ENCODE measurements around the gene PTPRF. TPM values are rescaled to one million over a fixed set of nuclear protein-coding genes. Genes with fewer than 3 reads are reported as not detected.

PTPRF gene
- polyA plus RNA-seq, 3 donors = not detected

GRCh38 chr1:43584204-43584603 is 53.5 kb downstream of the PTPRF start:
- H3K4me3 ChIP-seq (replicated peaks in 1 of 3; ENCODE audit: low read depth in 2 of 3, low read length in 3 of 3) = no peak overlapping the region
- Mint-ChIP-seq H3K9me3 (no peaks in the 10 kb centered on the region), H3K4me3 (no peak overlapping the region), H3K27ac (no peak overlapping the region), H3K27me3 (ENCODE audit: low read depth in 3 of 3) (no peaks in the 10 kb centered on the region), H3K4me1 (no peaks in the 10 kb centered on the region), H3K36me3 (no peaks in the 10 kb centered on the region)
- TF ChIP-seq, protein P1, sequence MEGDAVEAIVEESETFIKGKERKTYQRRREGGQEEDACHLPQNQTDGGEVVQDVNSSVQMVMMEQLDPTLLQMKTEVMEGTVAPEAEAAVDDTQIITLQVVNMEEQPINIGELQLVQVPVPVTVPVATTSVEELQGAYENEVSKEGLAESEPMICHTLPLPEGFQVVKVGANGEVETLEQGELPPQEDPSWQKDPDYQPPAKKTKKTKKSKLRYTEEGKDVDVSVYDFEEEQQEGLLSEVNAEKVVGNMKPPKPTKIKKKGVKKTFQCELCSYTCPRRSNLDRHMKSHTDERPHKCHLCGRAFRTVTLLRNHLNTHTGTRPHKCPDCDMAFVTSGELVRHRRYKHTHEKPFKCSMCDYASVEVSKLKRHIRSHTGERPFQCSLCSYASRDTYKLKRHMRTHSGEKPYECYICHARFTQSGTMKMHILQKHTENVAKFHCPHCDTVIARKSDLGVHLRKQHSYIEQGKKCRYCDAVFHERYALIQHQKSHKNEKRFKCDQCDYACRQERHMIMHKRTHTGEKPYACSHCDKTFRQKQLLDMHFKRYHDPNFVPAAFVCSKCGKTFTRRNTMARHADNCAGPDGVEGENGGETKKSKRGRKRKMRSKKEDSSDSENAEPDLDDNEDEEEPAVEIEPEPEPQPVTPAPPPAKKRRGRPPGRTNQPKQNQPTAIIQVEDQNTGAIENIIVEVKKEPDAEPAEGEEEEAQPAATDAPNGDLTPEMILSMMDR (IDR thresholded peaks at IDR 0.05) = no peak
- H3K4me1 ChIP-seq (ENCODE audit: control insufficient read depth in 1 of 2, insufficient read depth in 2 of 2, low read length in 2 of 2) = no peaks in the 10 kb centered on the region
- H3K79me2 ChIP-seq (ENCODE audit: insufficient read depth, low read length) = no peaks in the 10 kb centered on the region
- H3K9me3 ChIP-seq (replicated peaks in 1 of 2; ENCODE audit: control insufficient read depth in 1 of 2, insufficient read depth in 1 of 2, low read length in 2 of 2) = no peaks in the 10 kb centered on the region
- H2AFZ ChIP-seq (ENCODE audit: insufficient read depth, low read depth, low read length, poor library complexity, severe bottlenecking) = no peak overlapping the region
- WGBS (ENCODE audit: insufficient coverage) = 94% methylated on average over 3 of the region's 8 CpGs
- no peaks in the 10 kb centered on the region for H3K36me3 ChIP-seq (replicated peaks in 1 of 2; ENCODE audit: control insufficient read depth in 1 of 2, insufficient read depth in 2 of 2, low read length in 2 of 2)
- H3K27me3 ChIP-seq (ENCODE audit: control insufficient read depth in 2 of 2, insufficient read depth in 2 of 2, low read length in 2 of 2) = no peaks in the 10 kb centered on the region
- intact Hi-C loops (cut with micrococcal nuclease) = no loop called here
- H3K4me2 ChIP-seq (replicated peaks; ENCODE audit: extremely low read depth, low read length, poor library complexity, severe bottlenecking) = no peak overlapping the region
- no peak overlapping the region for H3K9ac ChIP-seq (ENCODE audit: insufficient read depth, low read length, poor library complexity, severe bottlenecking)
- no peak overlapping the region for H3K27ac ChIP-seq (ENCODE audit: low read depth in 1 of 2, low read length in 2 of 2)
- no peak for DNase-seq
- H4K20me1 ChIP-seq (ENCODE audit: insufficient read depth, low read length) = no peaks in the 10 kb centered on the region

- Histone ChIP-seq H3K27ac (ENCODE audit: low read depth in 1 of 2, low read length in 2 of 2) (no peak overlapping the region), H3K4me1 (ENCODE audit: control insufficient read depth in 1 of 2, insufficient read depth in 2 of 2, low read length in 2 of 2) (no peaks in the 10 kb centered on the region), H3K4me3 (replicated peaks in 1 of 3; ENCODE audit: low read depth in 2 of 3, low read length in 3 of 3) (no peak overlapping the region), H3K9me3 (replicated peaks in 1 of 2; ENCODE audit: control insufficient read depth in 1 of 2, insufficient read depth in 1 of 2, low read length in 2 of 2) (no peaks in the 10 kb centered on the region), H4K20me1 (ENCODE audit: insufficient read depth, low read length) (no peaks in the 10 kb centered on the region), H2AFZ (ENCODE audit: insufficient read depth, low read depth, low read length, poor library complexity, severe bottlenecking) (no peak overlapping the region), H3K4me2 (replicated peaks; ENCODE audit: extremely low read depth, low read length, poor library complexity, severe bottlenecking) (no peak overlapping the region), H3K36me3 (replicated peaks in 1 of 2; ENCODE audit: control insufficient read depth in 1 of 2, insufficient read depth in 2 of 2, low read length in 2 of 2) (no peaks in the 10 kb centered on the region), H3K27me3 (ENCODE audit: control insufficient read depth in 2 of 2, insufficient read depth in 2 of 2, low read length in 2 of 2) (no peaks in the 10 kb centered on the region), H3K79me2 (ENCODE audit: insufficient read depth, low read length) (no peaks in the 10 kb centered on the region), H3K9ac (ENCODE audit: insufficient read depth, low read length, poor library complexity, severe bottlenecking) (no peak overlapping the region)
- H3K4me1 Mint-ChIP-seq = no peaks in the 10 kb centered on the region
- DNase-seq = no peak
- no peaks in the 10 kb centered on the region for H3K36me3 Mint-ChIP-seq
- H3K4me3 Mint-ChIP-seq = no peak overlapping the region
- TF ChIP-seq, protein P1 (IDR thresholded peaks at IDR 0.05) = no peak
- no peaks in the 10 kb centered on the region for H3K9me3 Mint-ChIP-seq
- WGBS (ENCODE audit: insufficient coverage) = 94% methylated on average over 10 of the region's 10 CpGs
- H3K27me3 Mint-ChIP-seq (ENCODE audit: low read depth in 3 of 3) = no peaks in the 10 kb centered on the region
- peak overlapping the region in 1 of 7 donors; percentile 69 for H3K27ac Mint-ChIP-seq
- intact Hi-C loops (cut with micrococcal nuclease) = no loop called here
Observed at GRCh38 chr1:43585557-43585956, 54.9 kb downstream of the PTPRF start.
